HCT116 (cell line): Measurements from ENCODE around the gene DOLPP1. TPM values are rescaled to one million over a fixed set of nuclear protein-coding genes. Genes with fewer than 3 reads are reported as not detected.

Experiments used
- ATAC-seq: fragments of 200-7000 bp; cut with Tn5 transposase; 2 replicates; pipeline ENCODE4 v1.9.1; 2020; ENCODE audit warnings: mild to moderate bottlenecking, moderate library complexity
- BruUV-seq: library from RNA; stranded (reverse); fragments of 400-500 nt; replicated peaks from 2 replicates; lab custom pipeline; 2021; lab: Mats Ljungman, UMichigan
- CTCF ChIA-PET: fragments of 300-600 bp; sonication (Branson Sonifier 250); formaldehyde crosslinking; loops from one replicate; lab custom pipeline; 2021; ENCODE audit warnings: antibody characterized with exemption; lab: Charles Lee
- POLR2A ChIA-PET: fragments of 300-600, 350-600 bp; sonication (Branson Sonifier 250); formaldehyde crosslinking; loops from one replicate; lab custom pipeline; 2021; ENCODE audit warnings: antibody characterized with exemption; lab: Charles Lee
- RAD21 ChIA-PET, 2 experiments: fragments of 300-600 bp; sonication (Branson Sonifier 250); formaldehyde crosslinking; loops; one replicate each; lab custom pipeline; 2023; ENCODE audit warnings: low total read pairs in 2 of 2; ENCODE audit not compliant: uncharacterized antibody in 2 of 2, unreplicated experiment in 2 of 2, low non-redundant PET in 1 of 2; lab: Charles Lee
- DNase-seq: peaks from one replicate; pipeline ENCODE4 v3.0.0-alpha.2; 2010; ENCODE audit warnings: low read depth, low spot score
- H2AFZ ChIP-seq: fragments of 200-600 bp; shearing (Covaris generic), sonication (generic); 2 replicates; pipeline ENCODE4 v1.6.1; 2017; ENCODE audit warnings: low read depth, mixed run types, mixed read lengths, antibody characterized with exemption, low read length; ENCODE audit not compliant: poor library complexity, severe bottlenecking
- H3K27ac ChIP-seq: 2 replicates; pipeline ENCODE4 v1.5.1; 2012; ENCODE audit warnings: low read depth, low read length
- H3K27me3 ChIP-seq: fragments of 200-600 bp; sonication (generic); 2 replicates; pipeline ENCODE4 v1.6.1; 2016; ENCODE audit warnings: mixed run types, low read length, mixed read lengths; ENCODE audit not compliant: insufficient read depth
- H3K36me3 ChIP-seq, 2 experiments: fragments of 200-500 bp in 1 of 2; fragments of 200-600 bp in 1 of 2; sonication (Bioruptor generic) in 1 of 2; sonication (generic) in 1 of 2; 2 replicates each; pipeline versions ENCODE4 v1.5.1 to v1.6.1; 2014 to 2016; ENCODE audit warnings: low read length in 2 of 2, inconsistent platforms in 1 of 2, mixed read lengths in 1 of 2, mixed run types in 1 of 2; ENCODE audit not compliant: insufficient read depth in 2 of 2, control insufficient read depth in 1 of 2
- H3K4me1 ChIP-seq, 2 experiments: fragments of 200-600 bp in 1 of 2; sonication (generic) in 1 of 2; 2 replicates each; pipeline versions ENCODE4 v1.5.1 to v1.6.1; 2012 to 2017; ENCODE audit warnings: low read length in 2 of 2, inconsistent platforms in 1 of 2, mild to moderate bottlenecking in 1 of 2, mixed read lengths in 1 of 2, mixed run types in 1 of 2, moderate library complexity in 1 of 2; ENCODE audit not compliant: insufficient read depth in 2 of 2, control insufficient read depth in 1 of 2
- H3K4me2 ChIP-seq: fragments of 200-600 bp; sonication (generic); 2 replicates; pipeline ENCODE4 v1.6.1; 2017; ENCODE audit warnings: mixed run types, low read length, mixed read lengths
- H3K4me3 ChIP-seq, 2 experiments: fragments of 200-600 bp in 1 of 2; sonication (generic) in 1 of 2; replicated peaks in 1 of 2; 2 replicates each; pipeline ENCODE4 v1.5.1; 2011 to 2016; ENCODE audit warnings: low read length in 2 of 2, control low read depth in 1 of 2, low read depth in 1 of 2, mild to moderate bottlenecking in 1 of 2, mixed read lengths in 1 of 2, mixed run types in 1 of 2
- H3K79me2 ChIP-seq: fragments of 200-600 bp; sonication (generic); 2 replicates; pipeline ENCODE4 v1.6.1; 2017; ENCODE audit warnings: mild to moderate bottlenecking, mixed run types, low read length, moderate library complexity, mixed read lengths; ENCODE audit not compliant: insufficient read depth
- H3K9ac ChIP-seq: fragments of 200-600 bp; sonication (generic); 2 replicates; pipeline ENCODE4 v1.6.1; 2016; ENCODE audit warnings: low read length, mixed read lengths
- H3K9me2 ChIP-seq: fragments of 200-600 bp; sonication (generic), shearing (Covaris generic); 2 replicates; pipeline ENCODE4 v1.6.1; 2017; ENCODE audit warnings: mixed run types, mild to moderate bottlenecking, moderate library complexity; ENCODE audit not compliant: insufficient read depth
- H3K9me3 ChIP-seq, 2 experiments: fragments of 200-500 bp in 1 of 2; fragments of 200-600 bp in 1 of 2; sonication (Bioruptor generic) in 1 of 2; sonication (generic) in 1 of 2; 2 replicates each; pipeline ENCODE4 v1.6.1; 2014 to 2017; ENCODE audit warnings: low read length in 2 of 2, mixed read lengths in 2 of 2, inconsistent platforms in 1 of 2, low read depth in 1 of 2, mild to moderate bottlenecking in 1 of 2, mixed run types in 1 of 2, moderate library complexity in 1 of 2; ENCODE audit not compliant: control insufficient read depth in 1 of 2, insufficient read depth in 1 of 2
- H4K20me1 ChIP-seq: fragments of 200-600 bp; sonication (generic), shearing (Covaris generic); 2 replicates; pipeline ENCODE4 v1.6.1; 2017; ENCODE audit warnings: mixed run types, mild to moderate bottlenecking, moderate library complexity; ENCODE audit not compliant: insufficient read depth
- ELF1 ChIP-seq: IDR thresholded peaks from 2 replicates; pipeline ENCODE4 v1.6.1; 2012; ENCODE audit warnings: low read depth, borderline replicate concordance
- EZH2 ChIP-seq: fragments of 200-600 bp; sonication (generic); IDR thresholded peaks from 2 replicates; pipeline ENCODE4 v1.6.1; 2017; ENCODE audit warnings: antibody characterized with exemption, mixed run types
- EZH2phosphoT487 ChIP-seq: fragments of 200-600 bp; IDR thresholded peaks from 2 replicates; pipeline ENCODE4 v1.6.1; 2018; ENCODE audit warnings: antibody characterized with exemption, borderline replicate concordance
- FOSL1 ChIP-seq: IDR thresholded peaks from 2 replicates; pipeline ENCODE4 v1.6.1; 2012; ENCODE audit warnings: low read depth
- POLR2A ChIP-seq: IDR thresholded peaks from 2 replicates; pipeline ENCODE4 v1.7.0; 2011; ENCODE audit warnings: borderline replicate concordance; ENCODE audit not compliant: insufficient read depth, insufficient read length; ENCODE audit errors: extremely low read depth
- POLR2AphosphoS5 ChIP-seq: IDR thresholded peaks from 2 replicates; pipeline ENCODE4 v1.6.1; 2011; ENCODE audit warnings: mild to moderate bottlenecking, low read depth, low read length, moderate library complexity
- RAD21 ChIP-seq: IDR thresholded peaks from 2 replicates; pipeline ENCODE4 v1.6.1; 2012; ENCODE audit warnings: low read depth, mild to moderate bottlenecking
- SIN3A ChIP-seq: IDR thresholded peaks from 2 replicates; pipeline ENCODE4 v1.6.1; 2012; ENCODE audit warnings: low read depth
- SP1 ChIP-seq: IDR thresholded peaks from 2 replicates; pipeline ENCODE4 v1.6.1; 2012; ENCODE audit warnings: low read depth
- SRF ChIP-seq: IDR thresholded peaks from 2 replicates; pipeline ENCODE4 v1.6.1; 2012; ENCODE audit warnings: low read depth
- YY1 ChIP-seq: IDR thresholded peaks from 2 replicates; pipeline ENCODE4 v1.6.1; 2011; ENCODE audit warnings: low read length, low read depth, moderate library complexity, mild to moderate bottlenecking; ENCODE audit not compliant: insufficient replicate concordance; ENCODE audit errors: extremely low read depth
- ZFX ChIP-seq: fragments of 450-650 bp; IDR thresholded peaks from 2 replicates; pipeline ENCODE4 v1.6.1; 2017
- ZNF274 ChIP-seq: fragments of 200-500 bp; sonication (Bioruptor generic); IDR thresholded peaks from 2 replicates; pipeline ENCODE4 v1.6.1; 2014; ENCODE audit warnings: mild to moderate bottlenecking, low read depth, low read length, inconsistent platforms
- intact Hi-C: fragments of 100-400 bp; cut with micrococcal nuclease; formaldehyde crosslinking; loops from 2 replicates; pipeline ENCODE4 v1.10.0; 2022
- total RNA-seq: library from RNA; stranded (reverse); gene quantifications from one replicate; pipeline ENCODE4 v1.2.1, GENCODE V29; 2021; ENCODE audit not compliant: unreplicated experiment
- TF ChIP-seq, protein P1 (sequence below): IDR thresholded peaks from 2 replicates; pipeline ENCODE4 v1.6.1; 2012; ENCODE audit warnings: low read depth
- TF ChIP-seq, protein P2 (sequence below): IDR thresholded peaks from 2 replicates; pipeline ENCODE4 v1.6.1; 2012
- TF ChIP-seq, protein P3 (sequence below): IDR thresholded peaks from 2 replicates; pipeline ENCODE4 v1.6.1; 2011; ENCODE audit warnings: mild to moderate bottlenecking, low read length, moderate library complexity; ENCODE audit not compliant: insufficient replicate concordance; ENCODE audit errors: extremely low read depth

The DOLPP1 gene
- total RNA-seq, 1 experiment from 2014 or later, result 17.4 TPM

DNA sequence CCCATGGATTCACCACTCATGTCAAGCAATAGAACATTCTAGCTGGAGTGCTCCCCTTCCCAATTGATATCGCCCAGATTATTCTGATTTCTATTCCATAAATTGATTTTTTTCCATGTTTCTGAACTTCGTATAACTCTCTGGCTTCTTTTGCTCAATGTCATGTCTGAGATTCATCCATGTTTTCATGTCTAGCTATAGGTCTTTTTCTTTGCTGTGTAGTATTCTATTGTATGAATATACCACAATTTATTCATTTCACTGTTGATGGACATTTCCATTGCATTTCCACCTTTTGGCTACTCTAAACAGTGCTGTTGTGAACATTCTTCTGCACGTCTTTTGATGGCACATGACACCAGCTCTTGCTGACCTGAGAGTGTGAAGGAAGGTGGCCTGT, 49.9 kb downstream of the DOLPP1 start:
- no TSS peak for BruUV-seq
- ATAC-seq, result no peak

More for the DNA sequence above, 49.9 kb downstream of the DOLPP1 start:
- H3K4me2 ChIP-seq, result no peak overlapping the region
- no peaks in the 10 kb centered on the region for H3K9me2 ChIP-seq
- H2AFZ ChIP-seq, result no peak overlapping the region
- no peak for DNase-seq
- peaks cover 8 to 21% of the 10 kb centered on the region in 2 experiments for H3K4me1 ChIP-seq
- H3K4me3 ChIP-seq, result no peak overlapping the region
- H3K9ac ChIP-seq, result 0 out of 2 replicates have a peak overlapping the region, but pooled peaks have one; percentile 7
- TF ChIP-seq ZNF274 (no peak), EZH2phosphoT487 (no peak), SRF (no peak), ELF1 (no peak), ZFX (no peak), POLR2AphosphoS5 (no peak), YY1 (no peak), POLR2A (no peak), EZH2 (no peak), SIN3A (no peak), FOSL1 (no peak), RAD21 (no peak), SP1 (no peak)
- TF ChIP-seq, protein P1, sequence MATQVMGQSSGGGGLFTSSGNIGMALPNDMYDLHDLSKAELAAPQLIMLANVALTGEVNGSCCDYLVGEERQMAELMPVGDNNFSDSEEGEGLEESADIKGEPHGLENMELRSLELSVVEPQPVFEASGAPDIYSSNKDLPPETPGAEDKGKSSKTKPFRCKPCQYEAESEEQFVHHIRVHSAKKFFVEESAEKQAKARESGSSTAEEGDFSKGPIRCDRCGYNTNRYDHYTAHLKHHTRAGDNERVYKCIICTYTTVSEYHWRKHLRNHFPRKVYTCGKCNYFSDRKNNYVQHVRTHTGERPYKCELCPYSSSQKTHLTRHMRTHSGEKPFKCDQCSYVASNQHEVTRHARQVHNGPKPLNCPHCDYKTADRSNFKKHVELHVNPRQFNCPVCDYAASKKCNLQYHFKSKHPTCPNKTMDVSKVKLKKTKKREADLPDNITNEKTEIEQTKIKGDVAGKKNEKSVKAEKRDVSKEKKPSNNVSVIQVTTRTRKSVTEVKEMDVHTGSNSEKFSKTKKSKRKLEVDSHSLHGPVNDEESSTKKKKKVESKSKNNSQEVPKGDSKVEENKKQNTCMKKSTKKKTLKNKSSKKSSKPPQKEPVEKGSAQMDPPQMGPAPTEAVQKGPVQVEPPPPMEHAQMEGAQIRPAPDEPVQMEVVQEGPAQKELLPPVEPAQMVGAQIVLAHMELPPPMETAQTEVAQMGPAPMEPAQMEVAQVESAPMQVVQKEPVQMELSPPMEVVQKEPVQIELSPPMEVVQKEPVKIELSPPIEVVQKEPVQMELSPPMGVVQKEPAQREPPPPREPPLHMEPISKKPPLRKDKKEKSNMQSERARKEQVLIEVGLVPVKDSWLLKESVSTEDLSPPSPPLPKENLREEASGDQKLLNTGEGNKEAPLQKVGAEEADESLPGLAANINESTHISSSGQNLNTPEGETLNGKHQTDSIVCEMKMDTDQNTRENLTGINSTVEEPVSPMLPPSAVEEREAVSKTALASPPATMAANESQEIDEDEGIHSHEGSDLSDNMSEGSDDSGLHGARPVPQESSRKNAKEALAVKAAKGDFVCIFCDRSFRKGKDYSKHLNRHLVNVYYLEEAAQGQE, result no peak
- TF ChIP-seq, protein P2, sequence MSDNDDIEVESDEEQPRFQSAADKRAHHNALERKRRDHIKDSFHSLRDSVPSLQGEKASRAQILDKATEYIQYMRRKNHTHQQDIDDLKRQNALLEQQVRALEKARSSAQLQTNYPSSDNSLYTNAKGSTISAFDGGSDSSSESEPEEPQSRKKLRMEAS, result no peak
- TF ChIP-seq, protein P3, sequence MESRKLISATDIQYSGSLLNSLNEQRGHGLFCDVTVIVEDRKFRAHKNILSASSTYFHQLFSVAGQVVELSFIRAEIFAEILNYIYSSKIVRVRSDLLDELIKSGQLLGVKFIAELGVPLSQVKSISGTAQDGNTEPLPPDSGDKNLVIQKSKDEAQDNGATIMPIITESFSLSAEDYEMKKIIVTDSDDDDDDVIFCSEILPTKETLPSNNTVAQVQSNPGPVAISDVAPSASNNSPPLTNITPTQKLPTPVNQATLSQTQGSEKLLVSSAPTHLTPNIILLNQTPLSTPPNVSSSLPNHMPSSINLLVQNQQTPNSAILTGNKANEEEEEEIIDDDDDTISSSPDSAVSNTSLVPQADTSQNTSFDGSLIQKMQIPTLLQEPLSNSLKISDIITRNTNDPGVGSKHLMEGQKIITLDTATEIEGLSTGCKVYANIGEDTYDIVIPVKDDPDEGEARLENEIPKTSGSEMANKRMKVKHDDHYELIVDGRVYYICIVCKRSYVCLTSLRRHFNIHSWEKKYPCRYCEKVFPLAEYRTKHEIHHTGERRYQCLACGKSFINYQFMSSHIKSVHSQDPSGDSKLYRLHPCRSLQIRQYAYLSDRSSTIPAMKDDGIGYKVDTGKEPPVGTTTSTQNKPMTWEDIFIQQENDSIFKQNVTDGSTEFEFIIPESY, result no peak
- H3K36me3 ChIP-seq, result peaks cover 8 to 36% of the 10 kb centered on the region in 2 experiments; a peak in 3 of 4 replicates
- CTCF ChIA-PET, result interaction anchor here (1.0 to 4.8 kb wide), 5 partner anchors 12 to 653 kb away, joined by 3 to 91 read pairs (median 5); partner anchors contain the start of gene NTMT1
- intact Hi-C loops, result loop anchor here (1.0 to 2.0 kb wide), 2 partner anchors 494 to 654 kb away; no protein-coding TSS in a partner anchor
- H3K27me3 ChIP-seq, result no peaks in the 10 kb centered on the region
- no peaks in the 10 kb centered on the region for H4K20me1 ChIP-seq
- POLR2A ChIA-PET, result interaction anchor here (0.8 to 1.3 kb wide), 2 partner anchors 12 to 508 kb away, joined by 3 to 7 read pairs; no protein-coding TSS in a partner anchor
- no peak overlapping the region for H3K27ac ChIP-seq
- H3K9me3 ChIP-seq, result no peaks in the 10 kb centered on the region
- H3K79me2 ChIP-seq, result 0 out of 2 replicates have a peak, but pooled peaks cover 3% of the 10 kb centered on the region
- RAD21 ChIA-PET, result no interaction called here
